Measurements from ENCODE around the gene CA6.

CA6 gene

GRCh38 chr1:8956461-8957349 lies 11.0 kb downstream of the CA6 start:
- Histone ChIP-seq H3K27me3 (ENCODE audit: insufficient read depth, low read length, poor library complexity) (no peaks in the 10 kb centered on the region), H2AFZ (ENCODE audit: low read depth, low read length) (no peak overlapping the region), H3K4me1 (ENCODE audit: insufficient read depth, low read length) (no peaks in the 10 kb centered on the region), H3K4me2 (ENCODE audit: insufficient read depth, low read length) (no peak overlapping the region), H3K79me2 (ENCODE audit: insufficient read depth, low read length) (no peaks in the 10 kb centered on the region), H3K9me3 (ENCODE audit: insufficient read depth, low read length, severe bottlenecking) (no peaks in the 10 kb centered on the region), H3K27ac (ENCODE audit: low read length) (no peak overlapping the region), H3K4me3 (ENCODE audit: low read depth in 1 of 2, low read length in 2 of 2) (no peak overlapping the region), H4K20me1 (ENCODE audit: insufficient read depth, low read length) (no peaks in the 10 kb centered on the region), H3K9ac (ENCODE audit: low read depth, low read length) (no peak overlapping the region), H3K36me3 (ENCODE audit: insufficient read depth, low read length) (no peaks in the 10 kb centered on the region)
- DNase-seq (no peak), ATAC-seq (ENCODE audit: insufficient read depth, low read depth) (no peak)
- TF ChIP-seq CTCF (IDR thresholded peaks at IDR 0.05; ENCODE audit: borderline replicate concordance, extremely low read depth, low read length, poor library complexity, severe bottlenecking) (no peak), EZH2 (IDR thresholded peaks at IDR 0.05; ENCODE audit: borderline replicate concordance, low read depth, low read length, severe bottlenecking) (no peak)

- Histone ChIP-seq H3K4me2 (ENCODE audit: insufficient read depth, low read length) (no peak overlapping the region), H3K9ac (ENCODE audit: low read depth, low read length) (no peak overlapping the region), H3K27me3 (ENCODE audit: insufficient read depth, low read length, poor library complexity) (no peaks in the 10 kb centered on the region), H3K27ac (ENCODE audit: low read length) (no peak overlapping the region), H3K4me1 (ENCODE audit: insufficient read depth, low read length) (no peaks in the 10 kb centered on the region), H2AFZ (ENCODE audit: low read depth, low read length) (no peak overlapping the region), H3K4me3 (ENCODE audit: low read depth in 1 of 2, low read length in 2 of 2) (no peak overlapping the region), H3K36me3 (ENCODE audit: insufficient read depth, low read length) (no peaks in the 10 kb centered on the region), H3K79me2 (ENCODE audit: insufficient read depth, low read length) (no peaks in the 10 kb centered on the region), H3K9me3 (ENCODE audit: insufficient read depth, low read length, severe bottlenecking) (no peaks in the 10 kb centered on the region), H4K20me1 (ENCODE audit: insufficient read depth, low read length) (no peaks in the 10 kb centered on the region)
- ATAC-seq (ENCODE audit: insufficient read depth, low read depth) (peak; percentile 60; the same call in 1 of the 3 replicates), DNase-seq (peak; percentile 56)
- TF ChIP-seq CTCF (IDR thresholded peaks at IDR 0.05; ENCODE audit: borderline replicate concordance, extremely low read depth, low read length, poor library complexity, severe bottlenecking) (peak; percentile 66), EZH2 (IDR thresholded peaks at IDR 0.05; ENCODE audit: borderline replicate concordance, low read depth, low read length, severe bottlenecking) (no peak)
These were observed 17.3 kb downstream of the CA6 start for GRCh38 chr1:8962812-8963530.

- ATAC-seq (ENCODE audit: insufficient read depth, low read depth), result no peak
- Histone ChIP-seq H4K20me1 (ENCODE audit: insufficient read depth, low read length) (no peaks in the 10 kb centered on the region), H3K36me3 (ENCODE audit: insufficient read depth, low read length) (no peaks in the 10 kb centered on the region), H3K79me2 (ENCODE audit: insufficient read depth, low read length) (no peaks in the 10 kb centered on the region), H3K9me3 (ENCODE audit: insufficient read depth, low read length, severe bottlenecking) (no peaks in the 10 kb centered on the region), H2AFZ (ENCODE audit: low read depth, low read length) (no peak overlapping the region), H3K4me2 (ENCODE audit: insufficient read depth, low read length) (no peak overlapping the region), H3K27me3 (ENCODE audit: insufficient read depth, low read length, poor library complexity) (no peaks in the 10 kb centered on the region), H3K4me1 (ENCODE audit: insufficient read depth, low read length) (no peaks in the 10 kb centered on the region), H3K4me3 (ENCODE audit: low read depth in 1 of 2, low read length in 2 of 2) (no peak overlapping the region), H3K27ac (ENCODE audit: low read length) (no peak overlapping the region), H3K9ac (ENCODE audit: low read depth, low read length) (no peak overlapping the region)
- TF ChIP-seq CTCF (IDR thresholded peaks at IDR 0.05; ENCODE audit: borderline replicate concordance, extremely low read depth, low read length, poor library complexity, severe bottlenecking), result no peak
- no peak for TF ChIP-seq EZH2 (IDR thresholded peaks at IDR 0.05; ENCODE audit: borderline replicate concordance, low read depth, low read length, severe bottlenecking)
- DNase-seq, result no peak
These were observed 18.3 kb downstream of the CA6 start for GRCh38 chr1:8963963-8964362.

Measured in DND-41 (cell line).